Calu3 (cell line): ENCODE data around the gene THOC5. TPM values are rescaled to one million over a fixed set of nuclear protein-coding genes. Genes with fewer than 3 reads are reported as not detected.
"Not testable (repeated sequence)": the region's sequence is repeated elsewhere in the genome, so short reads cannot be mapped to it uniquely, and the experiment has no call there.

ENCODE experiments used
- BruUV-seq: library from RNA; stranded (reverse); fragments of 400-500 nt; replicated peaks from 2 replicates; lab custom pipeline; 2021; lab: Mats Ljungman, UMichigan
- CTCF ChIA-PET: fragments of 300-600 bp; sonication (Branson Sonifier 250); formaldehyde crosslinking; loops from one replicate; lab custom pipeline; 2022; ENCODE audit warnings: antibody characterized with exemption; lab: Charles Lee
- DNase-seq: peaks from one replicate; pipeline ENCODE4 v3.0.0; 2022
- H3K27ac Mint-ChIP-seq: one replicate; pipeline ENCODE4 v1.8.0; 2022; ENCODE audit warnings: mixed read lengths; ENCODE audit not compliant: unreplicated experiment
- H3K27me3 Mint-ChIP-seq: one replicate; pipeline ENCODE4 v1.8.0; 2022; ENCODE audit warnings: mixed read lengths; ENCODE audit not compliant: unreplicated experiment
- H3K36me3 Mint-ChIP-seq: one replicate; pipeline ENCODE4 v1.8.0; 2022; ENCODE audit warnings: mild to moderate bottlenecking, moderate library complexity, mixed read lengths; ENCODE audit not compliant: insufficient read depth, unreplicated experiment
- H3K4me1 Mint-ChIP-seq: one replicate; pipeline ENCODE4 v1.8.0; 2022; ENCODE audit warnings: mild to moderate bottlenecking, low read depth, mixed read lengths; ENCODE audit not compliant: unreplicated experiment
- H3K4me3 Mint-ChIP-seq: one replicate; pipeline ENCODE4 v1.8.0; 2022; ENCODE audit warnings: mild to moderate bottlenecking, low read depth, moderate library complexity, mixed read lengths; ENCODE audit not compliant: unreplicated experiment
- H3K9me3 Mint-ChIP-seq: one replicate; pipeline ENCODE4 v1.8.0; 2022; ENCODE audit warnings: low read depth, mixed read lengths; ENCODE audit not compliant: unreplicated experiment
- intact Hi-C: fragments of 100-400 bp; cut with micrococcal nuclease; formaldehyde crosslinking; loops from one replicate; pipeline ENCODE4 v1.10.0; 2022; ENCODE audit not compliant: unreplicated experiment
- total RNA-seq: library from RNA; stranded (reverse); gene quantifications from 2 replicates; pipeline ENCODE4 v1.2.3, GENCODE V29; 2022
- TF ChIP-seq, protein P1 (sequence below): fragments of 200-600 bp; IDR thresholded peaks from one replicate; pipeline ENCODE4 v1.8.0; 2022; ENCODE audit warnings: antibody characterized with exemption; ENCODE audit not compliant: unreplicated experiment

Gene THOC5
- total RNA-seq, 1 experiment from 2014 or later: 67.6 TPM

- H3K36me3 Mint-ChIP-seq: peaks cover 57% of the 10 kb centered on the region
Observed at GRCh38 chr22:29563652-29564460, 10.3 kb upstream of the THOC5 start.

DNA sequence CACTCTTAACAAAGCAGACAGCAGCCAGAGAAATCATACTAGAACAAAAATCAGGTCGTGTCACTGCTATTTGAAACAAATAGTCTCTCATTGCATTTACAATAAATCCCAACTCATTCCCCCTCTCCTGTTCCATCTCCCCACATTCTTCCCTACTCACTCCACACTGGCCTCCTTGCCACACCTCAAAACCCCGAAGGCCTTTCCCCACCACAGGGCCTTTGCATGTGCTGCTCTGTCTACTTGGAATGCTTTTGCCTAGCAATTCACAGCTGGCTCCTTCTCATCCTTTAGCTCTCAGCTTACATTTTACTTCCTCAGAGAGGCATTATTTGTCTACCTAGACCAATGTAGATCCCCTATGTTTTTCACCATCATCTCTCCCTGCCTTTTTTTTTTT lies 6.3 kb upstream of the THOC5 start:
- Mint-ChIP-seq H3K27me3 (no peaks in the 10 kb centered on the region), H3K9me3 (no peaks in the 10 kb centered on the region), H3K36me3 (peaks cover 59% of the 10 kb centered on the region), H3K4me1 (no peaks in the 10 kb centered on the region), H3K27ac (no peak overlapping the region), H3K4me3 (no peak overlapping the region)
- no peak for DNase-seq
- BruUV-seq: no TSS peak
- TF ChIP-seq, protein P1, sequence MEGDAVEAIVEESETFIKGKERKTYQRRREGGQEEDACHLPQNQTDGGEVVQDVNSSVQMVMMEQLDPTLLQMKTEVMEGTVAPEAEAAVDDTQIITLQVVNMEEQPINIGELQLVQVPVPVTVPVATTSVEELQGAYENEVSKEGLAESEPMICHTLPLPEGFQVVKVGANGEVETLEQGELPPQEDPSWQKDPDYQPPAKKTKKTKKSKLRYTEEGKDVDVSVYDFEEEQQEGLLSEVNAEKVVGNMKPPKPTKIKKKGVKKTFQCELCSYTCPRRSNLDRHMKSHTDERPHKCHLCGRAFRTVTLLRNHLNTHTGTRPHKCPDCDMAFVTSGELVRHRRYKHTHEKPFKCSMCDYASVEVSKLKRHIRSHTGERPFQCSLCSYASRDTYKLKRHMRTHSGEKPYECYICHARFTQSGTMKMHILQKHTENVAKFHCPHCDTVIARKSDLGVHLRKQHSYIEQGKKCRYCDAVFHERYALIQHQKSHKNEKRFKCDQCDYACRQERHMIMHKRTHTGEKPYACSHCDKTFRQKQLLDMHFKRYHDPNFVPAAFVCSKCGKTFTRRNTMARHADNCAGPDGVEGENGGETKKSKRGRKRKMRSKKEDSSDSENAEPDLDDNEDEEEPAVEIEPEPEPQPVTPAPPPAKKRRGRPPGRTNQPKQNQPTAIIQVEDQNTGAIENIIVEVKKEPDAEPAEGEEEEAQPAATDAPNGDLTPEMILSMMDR: no peak
- intact Hi-C loops: no loop called here
- CTCF ChIA-PET: interaction anchor here (0.6 kb wide), 1 partner anchor 1076 kb away, joined by 5 read pairs; no protein-coding TSS in a partner anchor

More at GRCh38 chr22:29563652-29564460, 10.3 kb upstream of the THOC5 start:
- CTCF ChIA-PET: no interaction called here
- no peak for DNase-seq
- no peaks in the 10 kb centered on the region for H3K27me3 Mint-ChIP-seq
- intact Hi-C loops: no loop called here
- no peaks in the 10 kb centered on the region for H3K9me3 Mint-ChIP-seq
- TF ChIP-seq, protein P1: no peak
- H3K4me3 Mint-ChIP-seq: no peak overlapping the region
- H3K27ac Mint-ChIP-seq: no peak overlapping the region
- H3K4me1 Mint-ChIP-seq: no peaks in the 10 kb centered on the region
- BruUV-seq: no TSS peak

DNA sequence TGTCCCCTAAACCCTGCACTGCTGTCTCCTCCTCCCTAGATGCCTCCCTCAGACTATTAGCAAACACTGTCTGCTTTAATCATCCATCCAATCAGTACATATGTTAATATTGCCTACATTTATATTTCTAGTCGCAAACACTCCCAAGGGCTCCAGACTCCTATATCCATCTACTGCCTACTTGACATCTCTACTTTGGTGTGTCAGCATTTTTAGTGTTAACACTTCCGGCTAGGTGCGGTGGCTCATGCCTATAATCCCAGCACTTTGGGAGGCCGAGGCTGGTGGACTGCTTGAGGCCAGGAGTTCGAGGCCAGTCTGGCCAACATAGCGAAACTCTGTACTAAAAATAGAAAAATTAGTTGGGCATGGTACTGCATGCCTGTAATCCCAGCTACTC lies 5.5 kb upstream of the THOC5 start:
- H3K9me3 Mint-ChIP-seq: no peaks in the 10 kb centered on the region
- peaks cover 56% of the 10 kb centered on the region for H3K36me3 Mint-ChIP-seq

GRCh38 chr22:29555065-29555644 lies 1.6 kb upstream of the THOC5 start:
- CTCF ChIA-PET: interaction anchor here (1.1 kb wide), 1 partner anchor 162 kb away, joined by 3 read pairs; no protein-coding TSS in a partner anchor
- DNase-seq: no peak
- intact Hi-C loops: no loop called here
- Mint-ChIP-seq H3K27me3 (no peaks in the 10 kb centered on the region), H3K27ac (peak overlapping the region; percentile 13), H3K36me3 (peaks cover 48% of the 10 kb centered on the region), H3K9me3 (no peaks in the 10 kb centered on the region), H3K4me3 (peak overlapping the region; percentile 86), H3K4me1 (no peaks in the 10 kb centered on the region)
- TSS peak; percentile 33 for BruUV-seq
- TF ChIP-seq, protein P1: no peak

More for the DNA sequence above, 5.5 kb upstream of the THOC5 start:
- TF ChIP-seq, protein P1: no peak
- Mint-ChIP-seq H3K27ac (peak overlapping the region; percentile 58), H3K4me1 (no peaks in the 10 kb centered on the region), H3K27me3 (no peaks in the 10 kb centered on the region), H3K4me3 (no peak overlapping the region)
- intact Hi-C loops: no loop called here
- CTCF ChIA-PET: no interaction called here
- DNase-seq: no peak
- BruUV-seq: no TSS peak

GRCh38 chr22:29552357-29552756 lies 1.2 kb downstream of the THOC5 start:
- H3K27me3 Mint-ChIP-seq, H3K9me3 Mint-ChIP-seq, intact Hi-C loops, CTCF ChIA-PET, BruUV-seq, H3K4me1 Mint-ChIP-seq, DNase-seq: not testable (repeated sequence)
- peak overlapping the region; percentile 86 for H3K4me3 Mint-ChIP-seq
- H3K36me3 Mint-ChIP-seq: peaks cover 55% of the 10 kb centered on the region
- peak overlapping the region; percentile 91 for H3K27ac Mint-ChIP-seq
